Skeletal muscle tissue (tissue), 4 donors: ENCODE measurements around the gene ZNF665. TPM values are rescaled to one million over a fixed set of nuclear protein-coding genes. Genes with fewer than 3 reads are reported as not detected.
"Not testable (repeated sequence)": the region's sequence is repeated elsewhere in the genome, so short reads cannot be mapped to it uniquely, and the experiment has no call there.

Source experiments
- H3K27ac ChIP-seq: one replicate; pipeline ENCODE4 v1.7.0; 2013; ENCODE audit warnings: mild to moderate bottlenecking, low read depth, low read length, inconsistent platforms
- H3K27me3 ChIP-seq, 3 donors: one replicate each; pipeline ENCODE4 v1.7.0; 2013; ENCODE audit warnings: low read length in 3 of 3; ENCODE audit not compliant: control insufficient read depth in 3 of 3, insufficient read depth in 3 of 3
- H3K36me3 ChIP-seq, 3 donors: one replicate each; pipeline ENCODE4 v1.7.0; 2013; ENCODE audit warnings: low read length in 3 of 3; ENCODE audit not compliant: control insufficient read depth in 3 of 3, insufficient read depth in 3 of 3
- H3K4me1 ChIP-seq, 3 donors: one replicate each; pipeline ENCODE4 v1.7.0; 2013; ENCODE audit warnings: low read length in 3 of 3, mild to moderate bottlenecking in 3 of 3; ENCODE audit not compliant: control insufficient read depth in 3 of 3, insufficient read depth in 3 of 3
- H3K4me3 ChIP-seq, 3 donors: one replicate each; pipeline ENCODE4 v1.7.0; 2013; ENCODE audit warnings: low read length in 3 of 3
- H3K9ac ChIP-seq, 3 donors: one replicate each; pipeline ENCODE4 v1.7.0; 2013; ENCODE audit warnings: low read length in 3 of 3, mild to moderate bottlenecking in 3 of 3, moderate library complexity in 2 of 3, low read depth in 1 of 3
- H3K9me3 ChIP-seq, 3 donors: one replicate each; pipeline ENCODE4 v1.7.0; 2013; ENCODE audit warnings: low read length in 3 of 3; ENCODE audit not compliant: control insufficient read depth in 3 of 3
- total RNA-seq: library from RNA; depleted of rRNA; stranded (reverse); fragments of >200 nt; gene quantifications from one replicate; pipeline ENCODE4 v1.2.3, GENCODE V29; 2014
- donor health status: Osteomylitis.

ZNF665 gene
- total RNA-seq, 1 donor from 2014 or later = 2.1 TPM

DNA sequence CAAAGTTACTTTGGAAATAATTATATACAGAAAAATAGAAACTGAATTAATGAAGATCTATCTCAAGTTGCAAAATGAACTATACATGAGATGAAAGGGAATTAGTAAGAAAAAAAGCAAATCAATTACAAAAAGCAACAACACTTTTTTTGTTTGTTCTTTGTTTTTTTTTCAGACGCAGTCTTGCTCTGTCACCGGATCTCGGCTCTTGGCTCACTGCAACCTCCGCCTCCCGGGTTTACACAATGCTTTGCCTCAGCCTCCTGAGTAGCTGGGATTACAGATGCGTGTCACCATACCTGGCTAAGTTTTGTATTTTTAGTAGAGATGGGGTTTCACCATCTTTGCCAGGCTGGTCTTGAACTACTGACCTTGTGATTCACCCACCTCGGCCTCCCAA lies 62.7 kb downstream of the ZNF665 start:
- Histone ChIP-seq H3K9me3 (peaks cover 0 to 2% (median 0%) of the 10 kb centered on the region in 3 donors), H3K4me3 (no peak overlapping the region), H3K9ac (no peak overlapping the region), H3K36me3 (no peaks in the 10 kb centered on the region), H3K27me3 (no peaks in the 10 kb centered on the region), H3K4me1 (peaks cover 3 to 11% (median 6%) of the 10 kb centered on the region in 3 donors), H3K27ac (no peak overlapping the region)

DNA sequence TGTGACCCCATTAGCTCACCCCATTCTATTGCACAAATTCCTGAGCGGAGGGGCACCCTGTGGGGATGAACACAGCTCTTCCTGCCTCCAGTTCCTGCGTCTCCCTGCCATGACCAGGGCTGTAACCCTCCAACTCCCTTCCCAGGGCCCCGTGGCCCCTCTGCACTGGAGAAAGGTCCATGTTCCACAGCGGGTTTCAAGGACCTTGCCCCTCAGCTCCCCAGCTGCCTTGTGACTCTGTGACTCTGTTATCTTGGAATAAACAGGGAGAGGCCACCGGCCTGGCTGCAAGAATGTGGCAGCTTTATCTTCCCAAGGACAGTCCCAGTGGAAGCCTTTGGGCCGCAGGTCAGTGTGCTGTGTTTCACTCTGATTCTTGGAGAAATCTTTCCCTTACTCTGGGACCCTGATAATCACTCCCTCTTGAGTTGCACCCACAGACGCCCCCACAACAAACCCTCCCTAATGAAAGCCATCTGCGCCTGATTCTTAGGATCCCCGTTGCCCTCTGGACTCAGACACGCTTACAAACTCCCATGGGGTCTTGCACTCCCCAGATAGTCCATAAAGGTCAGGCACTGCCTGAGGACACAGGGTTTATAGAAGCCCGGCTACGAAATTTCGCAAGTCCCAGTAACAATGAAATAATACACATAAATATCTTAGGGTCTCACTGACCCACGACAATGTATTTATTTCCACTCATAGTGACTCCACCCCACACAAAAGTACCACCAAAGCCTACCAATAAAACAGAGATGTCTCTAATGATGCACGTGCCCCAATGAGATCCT lies 66.2 kb downstream of the ZNF665 start:
- H3K27me3 ChIP-seq, H3K36me3 ChIP-seq, H3K9ac ChIP-seq, H3K27ac ChIP-seq, H3K4me1 ChIP-seq, H3K9me3 ChIP-seq, H3K4me3 ChIP-seq: not testable (repeated sequence)

DNA sequence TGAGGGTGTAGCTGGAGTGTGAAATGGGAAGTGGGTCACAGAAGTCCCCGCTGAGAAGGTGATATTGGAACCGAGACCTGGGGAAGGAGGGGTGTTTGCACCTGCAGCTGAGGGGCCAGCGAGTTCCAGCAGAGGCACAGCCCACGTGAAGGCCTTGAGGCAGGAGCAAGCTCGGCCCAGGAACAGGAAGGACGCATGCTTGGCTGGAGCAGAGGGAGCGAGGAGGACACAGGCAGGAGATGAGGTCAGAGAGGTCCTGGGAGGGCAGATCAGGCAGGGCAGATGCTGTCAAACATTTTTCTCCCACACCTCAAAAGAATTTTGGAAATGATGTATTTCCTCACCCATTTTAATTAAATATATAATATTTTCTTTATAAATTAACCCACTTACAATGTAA lies 69.8 kb downstream of the ZNF665 start:
- H3K4me3 ChIP-seq = no peak overlapping the region
- H3K27me3 ChIP-seq = no peaks in the 10 kb centered on the region
- H3K4me1 ChIP-seq = no peaks in the 10 kb centered on the region
- no peak overlapping the region for H3K9ac ChIP-seq
- H3K9me3 ChIP-seq = no peaks in the 10 kb centered on the region
- H3K27ac ChIP-seq = no peak overlapping the region
- peaks cover 0 to 4% (median 3%) of the 10 kb centered on the region in 3 donors for H3K36me3 ChIP-seq

Other genes starting within 250 kb of the ZNF665 start
- gene ZNF816, start 230.5 kb downstream of the ZNF665 start, total RNA-seq = 6.8 TPM
- gene ERVV-1, start 179.4 kb downstream of the ZNF665 start, total RNA-seq = not detected
- not detected for gene ERVV-2, start 148.6 kb downstream of the ZNF665 start, total RNA-seq
- gene ZNF160, start 89.9 kb downstream of the ZNF665 start, total RNA-seq = 20.9 TPM
- gene ZNF415, start 60.4 kb downstream of the ZNF665 start, total RNA-seq = 3.7 TPM
- 6.8 TPM for gene ZNF347, start 34.3 kb downstream of the ZNF665 start, total RNA-seq
- 18.8 TPM for gene ZNF677, start 61.5 kb upstream of the ZNF665 start, total RNA-seq
- not detected for gene VN1R2, start 64.9 kb upstream of the ZNF665 start, total RNA-seq
- gene VN1R4, start 74.4 kb upstream of the ZNF665 start, total RNA-seq = not detected
- 3.7 TPM for gene ZNF845, start 140.4 kb upstream of the ZNF665 start, total RNA-seq
- 7.8 TPM for gene ZNF525, start 172.3 kb upstream of the ZNF665 start, total RNA-seq
- gene ZNF765, start 201.8 kb upstream of the ZNF665 start, total RNA-seq = 13.0 TPM
- 4.2 TPM for gene ZNF761, start 238.6 kb upstream of the ZNF665 start, total RNA-seq